Upper lobe of right lung (tissue), 1 donor: ENCODE data around the gene MEG3. TPM values are rescaled to one million over a fixed set of nuclear protein-coding genes. Genes with fewer than 3 reads are reported as not detected.

Experiments used
- ATAC-seq: fragments of 200-7000 bp; cut with Tn5 transposase; one replicate; pipeline ENCODE4 v1.9.1; 2020; ENCODE audit warnings: mild to moderate bottlenecking, moderate library complexity
- DNase-seq: peaks from one replicate; pipeline ENCODE4 v3.0.0-alpha.2; 2020
- H3K27ac ChIP-seq: fragments of 200-600 bp; one replicate; pipeline ENCODE4 v1.8.0; 2022
- H3K27me3 ChIP-seq: fragments of 200-600 bp; one replicate; pipeline ENCODE4 v1.8.0; 2022; ENCODE audit warnings: mild to moderate bottlenecking
- H3K36me3 ChIP-seq: fragments of 200-600 bp; one replicate; pipeline ENCODE4 v1.8.0; 2022
- H3K4me1 ChIP-seq: fragments of 200-600 bp; one replicate; pipeline ENCODE4 v1.8.0; 2022
- H3K4me3 ChIP-seq: fragments of 200-600 bp; one replicate; pipeline ENCODE4 v1.8.0; 2022; ENCODE audit warnings: mild to moderate bottlenecking
- H3K9me3 ChIP-seq: fragments of 200-600 bp; one replicate; pipeline ENCODE4 v1.8.0; 2022
- intact Hi-C: fragments of 100-400 bp; cut with DNase I; formaldehyde crosslinking; loops from one replicate; pipeline ENCODE4 v1.11.0; 2022
- total RNA-seq: library from RNA; stranded (reverse); fragmentation: NEBNext Ultra II Directional; extraction: Animal tissue kit (Norgen Biotek cat#: 25700); gene quantifications from one replicate; pipeline ENCODE4 v1.2.1, GENCODE V29; 2021
- TF ChIP-seq, protein P1 (sequence below): fragments of 200-600 bp; IDR thresholded peaks from one replicate; pipeline ENCODE4 v1.8.0; 2022; ENCODE audit warnings: antibody characterized with exemption
- donor health status: DM: no; HTN: yes; CAD: no; lungs with severe emphysema.

MEG3 gene
- total RNA-seq, 1 donor from 2014 or later: 15.6 TPM

GRCh38 chr14:100864960-100865681, 39.2 kb downstream of the MEG3 start:
- no peaks in the 10 kb centered on the region for H3K36me3 ChIP-seq
- H3K4me3 ChIP-seq: no peak overlapping the region
- no peak for ATAC-seq
- no peaks in the 10 kb centered on the region for H3K9me3 ChIP-seq
- H3K4me1 ChIP-seq: no peaks in the 10 kb centered on the region
- intact Hi-C loops: no loop called here
- no peaks in the 10 kb centered on the region for H3K27me3 ChIP-seq
- TF ChIP-seq, protein P1, sequence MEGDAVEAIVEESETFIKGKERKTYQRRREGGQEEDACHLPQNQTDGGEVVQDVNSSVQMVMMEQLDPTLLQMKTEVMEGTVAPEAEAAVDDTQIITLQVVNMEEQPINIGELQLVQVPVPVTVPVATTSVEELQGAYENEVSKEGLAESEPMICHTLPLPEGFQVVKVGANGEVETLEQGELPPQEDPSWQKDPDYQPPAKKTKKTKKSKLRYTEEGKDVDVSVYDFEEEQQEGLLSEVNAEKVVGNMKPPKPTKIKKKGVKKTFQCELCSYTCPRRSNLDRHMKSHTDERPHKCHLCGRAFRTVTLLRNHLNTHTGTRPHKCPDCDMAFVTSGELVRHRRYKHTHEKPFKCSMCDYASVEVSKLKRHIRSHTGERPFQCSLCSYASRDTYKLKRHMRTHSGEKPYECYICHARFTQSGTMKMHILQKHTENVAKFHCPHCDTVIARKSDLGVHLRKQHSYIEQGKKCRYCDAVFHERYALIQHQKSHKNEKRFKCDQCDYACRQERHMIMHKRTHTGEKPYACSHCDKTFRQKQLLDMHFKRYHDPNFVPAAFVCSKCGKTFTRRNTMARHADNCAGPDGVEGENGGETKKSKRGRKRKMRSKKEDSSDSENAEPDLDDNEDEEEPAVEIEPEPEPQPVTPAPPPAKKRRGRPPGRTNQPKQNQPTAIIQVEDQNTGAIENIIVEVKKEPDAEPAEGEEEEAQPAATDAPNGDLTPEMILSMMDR: no peak
- H3K27ac ChIP-seq: no peak overlapping the region
- peak; percentile 49 for DNase-seq

DNA sequence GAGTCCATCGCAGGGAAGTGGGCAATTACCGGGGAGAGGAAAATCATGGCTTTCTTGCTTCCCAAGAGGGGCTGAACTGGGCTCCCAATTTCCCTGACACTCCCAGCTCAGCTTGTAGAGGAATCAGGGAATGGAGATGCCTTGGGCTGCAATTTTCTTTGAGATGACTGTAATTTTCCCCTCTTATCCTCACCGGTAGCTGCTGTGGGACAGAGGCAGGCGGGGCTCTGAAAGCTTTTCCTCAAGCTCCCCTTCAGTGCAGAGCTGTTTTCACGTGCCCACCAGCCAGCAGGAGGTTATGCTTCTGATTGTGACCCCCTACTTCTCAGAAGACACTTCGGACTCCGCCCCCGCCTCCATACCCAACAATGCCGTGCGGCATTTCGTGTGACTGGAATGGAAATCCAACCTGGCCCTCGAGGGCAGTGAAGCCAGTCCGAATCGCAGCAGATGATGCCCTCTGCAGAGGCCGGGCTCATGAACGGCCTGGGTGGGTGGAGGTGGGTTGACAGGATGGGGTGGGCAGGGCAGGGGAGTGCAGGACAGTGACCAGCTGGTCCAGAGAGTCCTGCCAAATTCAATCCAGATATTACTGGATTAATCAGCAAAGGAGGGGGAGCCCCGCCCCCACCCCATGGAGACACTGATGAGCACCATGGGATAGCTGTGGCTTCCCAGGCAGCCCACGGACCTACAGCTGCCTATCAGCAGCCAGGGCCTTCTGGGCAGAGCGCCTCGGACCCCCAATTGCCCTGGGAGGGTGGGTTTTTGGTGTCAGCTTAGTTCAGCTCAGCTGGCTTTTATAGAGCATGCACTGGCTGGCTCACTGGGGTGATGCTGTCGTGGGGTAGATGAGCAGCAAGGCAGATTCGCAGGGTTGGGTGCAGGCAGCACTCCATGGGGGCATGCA, 40.0 kb downstream of the MEG3 start:
- no peak overlapping the region for H3K27ac ChIP-seq
- peak; percentile 37 for DNase-seq
- intact Hi-C loops: no loop called here
- TF ChIP-seq, protein P1: no peak
- no peaks in the 10 kb centered on the region for H3K27me3 ChIP-seq
- no peak for ATAC-seq
- no peaks in the 10 kb centered on the region for H3K36me3 ChIP-seq
- no peak overlapping the region for H3K4me3 ChIP-seq
- H3K4me1 ChIP-seq: no peaks in the 10 kb centered on the region
- H3K9me3 ChIP-seq: no peaks in the 10 kb centered on the region

DNA sequence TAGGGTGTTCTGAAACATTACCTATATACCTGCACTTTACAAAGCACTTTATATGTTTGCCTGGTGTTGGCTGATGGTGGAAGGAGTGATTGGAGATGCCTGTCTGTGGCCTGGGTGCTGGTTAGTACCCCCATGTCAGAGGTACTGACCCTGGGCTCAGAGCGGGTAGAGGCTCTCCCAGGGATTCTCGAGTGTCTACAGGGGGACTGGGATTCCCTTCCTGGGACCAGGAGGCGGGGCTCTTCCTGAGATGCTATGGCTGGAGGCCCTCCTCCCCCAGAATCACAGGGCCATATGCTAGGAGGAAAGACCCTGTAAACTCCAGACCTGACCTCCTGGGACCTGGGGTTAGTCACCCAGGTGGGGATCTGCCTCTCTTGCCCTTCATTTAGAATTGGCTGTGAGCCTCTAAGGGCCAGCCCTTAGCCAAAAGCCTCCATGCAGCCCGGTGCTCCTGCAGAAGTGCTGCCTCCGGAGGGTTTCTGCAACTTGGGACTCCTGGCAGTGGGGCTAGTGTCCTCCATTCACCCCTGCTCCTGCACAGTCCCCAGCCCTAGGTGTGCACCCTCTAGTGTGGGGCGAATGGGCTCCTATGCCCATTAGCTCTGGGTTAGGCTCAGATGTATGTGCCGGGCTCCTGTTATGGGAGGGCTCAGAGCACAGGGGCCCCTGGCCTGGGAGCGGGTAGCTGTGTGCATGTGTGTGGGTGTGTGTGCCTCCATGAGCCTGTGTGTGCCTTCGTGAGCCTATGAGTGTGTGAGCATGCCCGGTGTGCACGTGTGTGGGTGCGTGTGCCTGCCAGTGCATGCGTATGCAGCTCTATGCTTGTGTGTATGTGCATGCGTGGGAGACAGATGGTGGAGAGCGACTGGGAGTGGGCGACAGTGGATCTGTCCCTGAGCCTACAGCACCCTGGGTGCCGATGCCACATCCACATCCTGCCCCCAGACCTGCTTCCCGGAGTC, 41.0 kb downstream of the MEG3 start:
- no peaks in the 10 kb centered on the region for H3K4me1 ChIP-seq
- H3K4me3 ChIP-seq: no peak overlapping the region
- H3K27ac ChIP-seq: no peak overlapping the region
- DNase-seq (peak; percentile 46), ATAC-seq (no peak)
- H3K36me3 ChIP-seq: no peaks in the 10 kb centered on the region
- TF ChIP-seq, protein P1: no peak
- H3K9me3 ChIP-seq: no peaks in the 10 kb centered on the region
- intact Hi-C loops: no loop called here
- H3K27me3 ChIP-seq: no peaks in the 10 kb centered on the region

DNA sequence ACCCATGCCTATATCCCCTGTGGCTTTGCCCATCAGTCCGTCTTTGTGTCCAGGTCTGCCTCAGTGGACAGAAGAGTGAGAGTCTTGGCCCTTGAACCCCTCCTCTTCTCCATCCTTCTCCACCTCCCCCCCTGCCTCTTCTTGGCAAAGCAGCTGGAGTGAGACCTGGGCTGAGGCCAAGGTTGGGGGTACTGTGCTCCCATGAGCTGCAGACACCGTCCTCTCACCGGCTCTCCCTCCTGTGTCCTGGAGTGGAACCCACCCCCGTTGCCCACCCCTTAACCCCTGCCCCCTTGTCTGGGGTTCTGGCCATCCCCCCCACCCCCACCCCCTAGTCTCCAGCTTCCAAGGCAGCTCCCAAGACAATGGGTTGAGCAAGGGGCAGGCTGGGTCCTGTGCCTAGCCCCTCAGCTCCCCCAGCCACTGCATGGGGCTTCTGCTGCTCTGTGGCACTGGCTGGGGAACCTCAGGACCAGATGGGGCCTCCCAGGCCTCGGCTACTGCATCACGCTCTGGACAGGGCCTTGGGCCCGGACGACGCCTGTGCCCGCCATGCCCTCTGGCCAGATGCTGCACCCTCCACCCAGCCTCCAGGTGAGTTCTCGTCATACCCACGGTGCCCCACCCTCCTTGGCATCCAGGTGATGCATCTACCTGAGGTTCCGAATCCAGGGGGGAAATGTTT, 41.9 kb downstream of the MEG3 start:
- Histone ChIP-seq H3K4me1 (no peaks in the 10 kb centered on the region), H3K27ac (no peak overlapping the region), H3K36me3 (no peaks in the 10 kb centered on the region), H3K4me3 (no peak overlapping the region), H3K9me3 (no peaks in the 10 kb centered on the region), H3K27me3 (no peaks in the 10 kb centered on the region)
- no peak for ATAC-seq
- intact Hi-C loops: no loop called here
- DNase-seq: peak; percentile 35
- TF ChIP-seq, protein P1: no peak
